DOHH2 (cell line): ENCODE results near the gene PARVB.

ENCODE experiments used
- CTCF ChIP-seq: fragments of 200-600 bp; sonication (generic); IDR thresholded peaks from one replicate; pipeline ENCODE4 v1.5.1; 2014; ENCODE audit warnings: antibody characterized with exemption, mild to moderate bottlenecking, low read depth, low read length; ENCODE audit not compliant: poor library complexity, severe bottlenecking
- EZH2phosphoT487 ChIP-seq: fragments of 200-600 bp; sonication (generic); IDR thresholded peaks from 2 replicates; pipeline ENCODE4 v1.6.1; 2017; ENCODE audit warnings: borderline replicate concordance, mild to moderate bottlenecking, antibody characterized with exemption, low read length, moderate library complexity, mixed read lengths

- no peak for TF ChIP-seq CTCF
- TF ChIP-seq EZH2phosphoT487: no peak
These were observed 43.1 kb upstream of the PARVB start for GRCh38 chr22:43980996-43981395.
